Naive thymus-derived CD4-positive, alpha-beta T cell (primary cell): ENCODE data around the gene CAMK1D. TPM values are rescaled to one million over a fixed set of nuclear protein-coding genes. Genes with fewer than 3 reads are reported as not detected.

Experiments used
- ATAC-seq: fragments of 150-1000 bp; cut with Tn5 transposase; 2 replicates; pipeline ENCODE4 v1.10.0; 2021; ENCODE audit warnings: mild to moderate bottlenecking, moderate library complexity
- CTCF ChIA-PET: fragments of 350-600 bp; sonication (Branson Sonifier 250); formaldehyde crosslinking; loops from one replicate; lab custom pipeline; 2021; ENCODE audit warnings: antibody characterized with exemption; lab: Charles Lee
- POLR2A ChIA-PET: fragments of 350-600 bp; sonication (Branson Sonifier 250); formaldehyde crosslinking; loops from one replicate; lab custom pipeline; 2021; ENCODE audit warnings: antibody characterized with exemption, inconsistent platforms; lab: Charles Lee
- DNase-seq, 9 donors: peaks; one replicate each; pipeline versions ENCODE4 v3.0.0 to v3.0.0-alpha.2; 2020 to 2022; ENCODE audit warnings: mixed read lengths in 1 of 9
- H3K27ac ChIP-seq: one replicate; pipeline ENCODE4 v1.7.0; 2013; ENCODE audit warnings: mild to moderate bottlenecking, low read depth, low read length, moderate library complexity
- H3K27me3 ChIP-seq, 2 donors: one replicate each; pipeline ENCODE4 v1.7.0; 2013; ENCODE audit warnings: low read length in 2 of 2, mild to moderate bottlenecking in 2 of 2, moderate library complexity in 2 of 2; ENCODE audit not compliant: control insufficient read depth in 2 of 2, insufficient read depth in 2 of 2
- H3K36me3 ChIP-seq, 3 experiments: 1 replicate in 2 of 3; 2 replicates in 1 of 3; pipeline ENCODE4 v1.7.0; 2013; ENCODE audit warnings: low read length in 3 of 3, mild to moderate bottlenecking in 3 of 3, moderate library complexity in 1 of 3; ENCODE audit not compliant: insufficient read depth in 3 of 3, control insufficient read depth in 2 of 3
- H3K4me1 ChIP-seq, 2 donors: one replicate each; pipeline ENCODE4 v1.7.0; 2013; ENCODE audit warnings: low read length in 2 of 2, mild to moderate bottlenecking in 2 of 2, moderate library complexity in 1 of 2; ENCODE audit not compliant: control insufficient read depth in 2 of 2, insufficient read depth in 2 of 2
- H3K4me3 ChIP-seq: 2 replicates; pipeline ENCODE4 v1.7.0; 2013; ENCODE audit warnings: mild to moderate bottlenecking, low read length
- H3K9me3 ChIP-seq, 3 experiments: 1 replicate in 2 of 3; 2 replicates in 1 of 3; pipeline ENCODE4 v1.7.0; 2013; ENCODE audit warnings: low read length in 3 of 3; ENCODE audit not compliant: control insufficient read depth in 2 of 3
- H3K27ac Mint-ChIP-seq, 9 donors: one replicate each; pipeline ENCODE4 v1.8.0; 2020 to 2022; ENCODE audit warnings: mixed read lengths in 9 of 9, mild to moderate bottlenecking in 8 of 9, moderate library complexity in 5 of 9, inconsistent platforms in 2 of 9
- H3K27me3 Mint-ChIP-seq, 5 donors: one replicate each; pipeline ENCODE4 v1.8.0; 2021 to 2022; ENCODE audit warnings: mixed read lengths in 5 of 5, mild to moderate bottlenecking in 1 of 5
- H3K36me3 Mint-ChIP-seq, 5 donors: one replicate each; pipeline ENCODE4 v1.8.0; 2020 to 2022; ENCODE audit warnings: mixed read lengths in 5 of 5, mild to moderate bottlenecking in 3 of 5, inconsistent platforms in 1 of 5
- H3K4me1 Mint-ChIP-seq, 7 donors: one replicate each; pipeline ENCODE4 v1.8.0; 2020 to 2022; ENCODE audit warnings: mixed read lengths in 7 of 7, mild to moderate bottlenecking in 3 of 7, inconsistent platforms in 1 of 7
- H3K4me3 Mint-ChIP-seq, 10 donors: one replicate each; pipeline ENCODE4 v1.8.0; 2020 to 2022; ENCODE audit warnings: mild to moderate bottlenecking in 10 of 10, mixed read lengths in 10 of 10, moderate library complexity in 6 of 10, inconsistent platforms in 2 of 10
- H3K9me3 Mint-ChIP-seq, 11 donors: one replicate each; pipeline ENCODE4 v1.8.0; 2020 to 2022; ENCODE audit warnings: mixed read lengths in 11 of 11, mild to moderate bottlenecking in 4 of 11, inconsistent platforms in 1 of 11, moderate library complexity in 1 of 11
- intact Hi-C, 2 donors: fragments of 100-400 bp; cut with micrococcal nuclease; formaldehyde crosslinking; loops; one replicate each; pipeline ENCODE4 v1.15.1; 2023
- polyA plus RNA-seq, 2 donors: library from polyadenylated mRNA; unstranded; fragments of 300-500 nt; fragmentation: Illumina TruSeq; gene quantifications; one replicate each; pipeline ENCODE4 v1.2.3, GENCODE V29; 2021
- total RNA-seq, 6 experiments: library from RNA in 5 of 6; stranded (reverse) in 5 of 6; gene quantifications; 1 replicate in 5 of 6; 2 replicates in 1 of 6; pipeline ENCODE4 v1.2.3 and lab custom pipeline; 2021 to 2026

Gene CAMK1D
- total and polyA plus RNA-seq, 7 experiments from 2014 or later: 12.5 to 43.2 (median 18.6) TPM

- peaks cover 0 to 15% (median 0%) of the 10 kb centered on the region in 3 experiments for H3K36me3 ChIP-seq
- no peak for DNase-seq
- Mint-ChIP-seq H3K36me3 (peaks cover 5 to 38% (median 27%) of the 10 kb centered on the region in 5 donors), H3K27ac (peak overlapping the region in 3 of 9 donors; percentile 22 to 56 (median 54)), H3K4me3 (no peak overlapping the region), H3K27me3 (no peaks in the 10 kb centered on the region), H3K9me3 (peaks cover 0 to 3% (median 0%) of the 10 kb centered on the region in 11 donors), H3K4me1 (peaks cover 0 to 16% (median 3%) of the 10 kb centered on the region in 7 donors)
- H3K4me1 ChIP-seq: no peaks in the 10 kb centered on the region
- no peak for ATAC-seq
- intact Hi-C loops: no loop called here
- ChIA-PET CTCF (no interaction called here), POLR2A (no interaction called here)
- no peaks in the 10 kb centered on the region for H3K9me3 ChIP-seq
- H3K4me3 ChIP-seq: no peak overlapping the region
- no peaks in the 10 kb centered on the region for H3K27me3 ChIP-seq
- no peak overlapping the region for H3K27ac ChIP-seq
Observed at GRCh38 chr10:12774204-12774894, 425.0 kb downstream of the CAMK1D start.

DNA sequence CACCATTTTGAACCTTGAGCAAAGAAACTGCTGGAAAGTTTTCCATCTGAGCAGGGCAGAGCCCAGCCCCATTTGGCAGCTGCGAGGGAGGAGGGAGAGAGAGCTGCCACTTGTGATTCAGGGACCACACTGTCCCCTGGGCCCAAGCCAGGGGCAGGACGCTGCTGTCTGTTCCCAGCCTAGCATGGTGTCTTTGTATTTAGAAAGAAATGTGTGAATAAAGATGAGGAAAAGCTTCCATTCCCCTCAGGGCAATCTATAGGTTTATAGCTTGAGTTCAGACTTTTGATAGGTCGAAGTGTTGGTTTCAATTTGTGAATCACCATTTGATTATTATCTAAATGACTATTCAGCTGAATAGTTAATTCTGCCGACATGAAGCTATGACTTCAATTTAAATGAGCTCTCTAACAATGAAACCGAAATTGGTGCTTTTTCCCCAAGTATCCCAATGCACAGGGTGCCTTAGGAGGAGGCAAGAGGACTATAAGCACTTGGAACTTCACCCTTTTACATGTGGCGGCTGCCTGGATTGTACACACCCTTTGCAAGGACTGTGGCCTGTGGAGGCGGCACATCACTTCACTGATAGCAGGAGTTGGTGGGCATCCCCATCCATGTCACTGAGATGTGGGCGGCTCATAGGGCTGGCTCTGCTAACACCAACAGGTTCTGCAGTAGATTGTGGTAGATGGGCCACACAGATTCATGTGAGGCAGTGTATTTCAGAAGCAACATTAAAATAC, 428.7 kb downstream of the CAMK1D start:
- Histone ChIP-seq H3K4me1 (no peaks in the 10 kb centered on the region), H3K27me3 (no peaks in the 10 kb centered on the region), H3K27ac (no peak overlapping the region), H3K36me3 (no peaks in the 10 kb centered on the region), H3K9me3 (no peaks in the 10 kb centered on the region), H3K4me3 (no peak overlapping the region)
- no peak overlapping the region for H3K4me3 Mint-ChIP-seq
- peaks cover 0 to 16% (median 6%) of the 10 kb centered on the region in 7 donors for H3K4me1 Mint-ChIP-seq
- no peaks in the 10 kb centered on the region for H3K9me3 Mint-ChIP-seq
- ChIA-PET CTCF (no interaction called here), POLR2A (no interaction called here)
- no peaks in the 10 kb centered on the region for H3K27me3 Mint-ChIP-seq
- intact Hi-C loops: no loop called here
- DNase-seq: no peak
- H3K27ac Mint-ChIP-seq: no peak overlapping the region
- ATAC-seq: no peak
- H3K36me3 Mint-ChIP-seq: peaks cover 0 to 46% (median 17%) of the 10 kb centered on the region in 5 donors

GRCh38 chr10:12780634-12781601, 431.6 kb downstream of the CAMK1D start:
- Mint-ChIP-seq H3K27me3 (no peaks in the 10 kb centered on the region), H3K36me3 (peaks cover 0 to 56% (median 18%) of the 10 kb centered on the region in 5 donors), H3K4me1 (peaks cover 0 to 7% (median 5%) of the 10 kb centered on the region in 7 donors), H3K27ac (no peak overlapping the region), H3K4me3 (no peak overlapping the region), H3K9me3 (no peaks in the 10 kb centered on the region)
- ChIA-PET POLR2A (no interaction called here), CTCF (interaction anchor here (0.7 kb wide), 1 partner anchor 17 kb away, joined by 3 read pairs; no protein-coding TSS in a partner anchor)
- Histone ChIP-seq H3K27me3 (no peaks in the 10 kb centered on the region), H3K4me1 (no peaks in the 10 kb centered on the region), H3K27ac (no peak overlapping the region), H3K9me3 (no peaks in the 10 kb centered on the region), H3K36me3 (no peaks in the 10 kb centered on the region), H3K4me3 (no peak overlapping the region)
- ATAC-seq (no peak), DNase-seq (no peak)
- intact Hi-C loops: loop anchor here in 1 of 2 donors (10.0 kb wide), 1 partner anchor 294 kb away; no protein-coding TSS in a partner anchor

DNA sequence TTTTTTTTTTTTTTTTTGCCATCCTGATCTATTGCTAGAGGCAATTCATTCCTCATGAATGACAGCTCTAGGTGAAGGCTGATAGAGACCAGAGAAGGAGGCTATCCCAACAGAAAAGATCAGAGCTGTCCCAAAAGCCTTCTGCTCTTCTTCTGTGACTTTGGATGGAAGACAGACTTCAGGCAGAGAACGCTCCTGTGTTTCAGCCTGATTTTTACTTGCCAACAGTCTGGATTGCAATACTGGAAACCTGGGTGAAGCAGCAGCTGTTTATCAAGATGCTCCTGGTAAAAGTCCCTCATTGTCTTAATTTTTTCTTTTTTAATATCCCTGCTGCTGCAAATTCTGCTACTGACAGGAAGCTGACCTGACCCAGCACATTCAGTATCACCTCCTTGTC, 432.6 kb downstream of the CAMK1D start:
- CTCF ChIA-PET: interaction anchor here (1.1 to 1.2 kb wide), 2 partner anchors 16 to 318 kb away, joined by 3 to 4 read pairs; partner anchors contain the start of gene OPTN

GRCh38 chr10:12782537-12782936, 433.2 kb downstream of the CAMK1D start:
- no peaks in the 10 kb centered on the region for H3K27me3 Mint-ChIP-seq
- ATAC-seq (no peak), DNase-seq (peak in 4 of 9 donors; percentile 0 to 20 (median 4))
- intact Hi-C loops: loop anchor here (1.0 to 10.0 kb wide), 3 partner anchors 120 to 317 kb away; no protein-coding TSS in a partner anchor
- POLR2A ChIA-PET: no interaction called here
- H3K4me3 Mint-ChIP-seq: no peak overlapping the region
- Histone ChIP-seq H3K4me1 (no peaks in the 10 kb centered on the region), H3K27ac (no peak overlapping the region), H3K36me3 (no peaks in the 10 kb centered on the region), H3K9me3 (no peaks in the 10 kb centered on the region), H3K27me3 (no peaks in the 10 kb centered on the region), H3K4me3 (no peak overlapping the region)
- H3K27ac Mint-ChIP-seq: peak overlapping the region in 1 of 9 donors; percentile 33
- H3K36me3 Mint-ChIP-seq: peaks cover 0 to 57% (median 9%) of the 10 kb centered on the region in 5 donors
- H3K9me3 Mint-ChIP-seq: no peaks in the 10 kb centered on the region
- CTCF ChIA-PET: interaction anchor here (1.1 to 1.2 kb wide), 2 partner anchors 16 to 317 kb away, joined by 3 to 4 read pairs; partner anchors contain the start of gene OPTN
- H3K4me1 Mint-ChIP-seq: peaks cover 0 to 6% (median 5%) of the 10 kb centered on the region in 7 donors

More for the DNA sequence above, 432.6 kb downstream of the CAMK1D start:
- Histone ChIP-seq H3K4me3 (no peak overlapping the region), H3K27ac (no peak overlapping the region), H3K4me1 (no peaks in the 10 kb centered on the region), H3K36me3 (no peaks in the 10 kb centered on the region), H3K27me3 (no peaks in the 10 kb centered on the region), H3K9me3 (no peaks in the 10 kb centered on the region)
- no peaks in the 10 kb centered on the region for H3K9me3 Mint-ChIP-seq
- H3K27me3 Mint-ChIP-seq: no peaks in the 10 kb centered on the region
- no peak for ATAC-seq
- DNase-seq: no peak
- H3K4me3 Mint-ChIP-seq: no peak overlapping the region
- intact Hi-C loops: loop anchor here (1.0 to 10.0 kb wide), 3 partner anchors 121 to 317 kb away; no protein-coding TSS in a partner anchor
- H3K27ac Mint-ChIP-seq: no peak overlapping the region
- peaks cover 0 to 55% (median 10%) of the 10 kb centered on the region in 5 donors for H3K36me3 Mint-ChIP-seq
- POLR2A ChIA-PET: no interaction called here
- peaks cover 0 to 6% (median 5%) of the 10 kb centered on the region in 7 donors for H3K4me1 Mint-ChIP-seq

- Histone ChIP-seq H3K4me3 (no peak overlapping the region), H3K27me3 (no peaks in the 10 kb centered on the region), H3K27ac (no peak overlapping the region), H3K36me3 (no peaks in the 10 kb centered on the region), H3K4me1 (no peaks in the 10 kb centered on the region), H3K9me3 (no peaks in the 10 kb centered on the region)
- POLR2A ChIA-PET: no interaction called here
- no peaks in the 10 kb centered on the region for H3K27me3 Mint-ChIP-seq
- no peak for DNase-seq
- H3K36me3 Mint-ChIP-seq: peaks cover 0 to 55% (median 9%) of the 10 kb centered on the region in 5 donors
- intact Hi-C loops: loop anchor here (2.0 to 10.0 kb wide), 2 partner anchors 120 to 292 kb away; no protein-coding TSS in a partner anchor
- peaks cover 0 to 6% (median 5%) of the 10 kb centered on the region in 7 donors for H3K4me1 Mint-ChIP-seq
- no peaks in the 10 kb centered on the region for H3K9me3 Mint-ChIP-seq
- ATAC-seq: no peak
- H3K4me3 Mint-ChIP-seq: no peak overlapping the region
- H3K27ac Mint-ChIP-seq: no peak overlapping the region
- CTCF ChIA-PET: no interaction called here
Observed at GRCh38 chr10:12783293-12783692, 433.9 kb downstream of the CAMK1D start.
